ENCODE results near the gene RAB17.

GRCh38 chr2:237536617-237537016 lies 53.9 kb downstream of the RAB17 start:
- TF ChIP-seq POLR2A (IDR thresholded peaks at IDR 0.05) (no peak), CTCF (IDR thresholded peaks at IDR 0.05) (no peak), EP300 (IDR thresholded peaks at IDR 0.05) (no peak)
